ENCODE measurements around the gene OR10S1. TPM values are rescaled to one million over a fixed set of nuclear protein-coding genes. Genes with fewer than 3 reads are reported as not detected.
"Not testable (repeated sequence)": the region's sequence is repeated elsewhere in the genome, so short reads cannot be mapped to it uniquely, and the experiment has no call there.

The OR10S1 gene
- not detected in 2 replicates for polyA plus RNA-seq (2011; rRNA removed)
- polyA minus RNA-seq (2011; rRNA and poly(A)+ RNA removed), result not detected in 2 replicates

DNA sequence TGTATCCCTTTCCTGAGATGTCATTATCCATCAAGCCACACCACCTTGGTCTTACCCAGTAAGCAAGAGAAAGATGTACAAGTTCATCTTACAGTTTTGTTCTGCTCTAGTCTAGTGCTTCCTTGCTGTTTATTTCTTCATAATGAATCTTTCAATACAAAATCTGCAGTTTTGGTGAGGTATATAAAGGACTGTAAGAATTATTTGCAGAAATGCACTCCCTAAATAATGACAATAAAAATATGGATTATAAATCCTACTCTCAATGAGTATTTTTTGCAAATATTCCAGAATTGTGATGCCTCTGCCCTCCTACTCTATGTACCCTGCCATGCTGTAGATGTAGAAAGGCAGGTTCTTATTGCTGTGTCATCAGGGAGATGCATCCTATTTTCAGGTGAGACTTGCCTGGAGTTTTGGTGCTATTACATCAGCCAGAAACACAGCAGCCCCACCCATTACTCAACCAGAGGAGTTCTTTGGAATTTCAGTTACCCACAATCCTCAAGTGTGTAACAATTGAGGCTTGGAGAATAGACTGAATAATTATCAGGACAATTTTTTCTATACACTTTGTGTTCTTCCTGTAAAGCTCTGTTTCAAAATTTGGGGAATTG is at the start of gene OR10S1:
TSS of gene OR10S1 (minus strand) at position 51 of the 617 bp plus-strand sequence. CDS start 117 bp downstream, outside the sequence.
- ChIA-PET POLR2A (no interaction called here), CTCF (no interaction called here)
- H3K27me3 ChIP-seq (ENCODE audit: control insufficient read depth, insufficient read depth, low read length), result no peaks in the 10 kb centered on the region
- no peak within 1 kb of the TSS for H3K4me3 ChIP-seq (ENCODE audit: low read depth, low read length)
- TF ChIP-seq, protein P1, sequence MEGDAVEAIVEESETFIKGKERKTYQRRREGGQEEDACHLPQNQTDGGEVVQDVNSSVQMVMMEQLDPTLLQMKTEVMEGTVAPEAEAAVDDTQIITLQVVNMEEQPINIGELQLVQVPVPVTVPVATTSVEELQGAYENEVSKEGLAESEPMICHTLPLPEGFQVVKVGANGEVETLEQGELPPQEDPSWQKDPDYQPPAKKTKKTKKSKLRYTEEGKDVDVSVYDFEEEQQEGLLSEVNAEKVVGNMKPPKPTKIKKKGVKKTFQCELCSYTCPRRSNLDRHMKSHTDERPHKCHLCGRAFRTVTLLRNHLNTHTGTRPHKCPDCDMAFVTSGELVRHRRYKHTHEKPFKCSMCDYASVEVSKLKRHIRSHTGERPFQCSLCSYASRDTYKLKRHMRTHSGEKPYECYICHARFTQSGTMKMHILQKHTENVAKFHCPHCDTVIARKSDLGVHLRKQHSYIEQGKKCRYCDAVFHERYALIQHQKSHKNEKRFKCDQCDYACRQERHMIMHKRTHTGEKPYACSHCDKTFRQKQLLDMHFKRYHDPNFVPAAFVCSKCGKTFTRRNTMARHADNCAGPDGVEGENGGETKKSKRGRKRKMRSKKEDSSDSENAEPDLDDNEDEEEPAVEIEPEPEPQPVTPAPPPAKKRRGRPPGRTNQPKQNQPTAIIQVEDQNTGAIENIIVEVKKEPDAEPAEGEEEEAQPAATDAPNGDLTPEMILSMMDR (IDR thresholded peaks at IDR 0.05; ENCODE audit: low read depth, low read length), result no peak
- DNase-seq (ENCODE audit: low read depth, low spot score), result no peak
- peaks cover 8% of the 10 kb centered on the region; the same call in 1 of the 2 replicates for H3K9me3 ChIP-seq (ENCODE audit: control insufficient read depth, insufficient read depth, low read length)
- H3K27ac ChIP-seq (ENCODE audit: low read depth, low read length), result no peak within 1 kb of the TSS

DNA sequence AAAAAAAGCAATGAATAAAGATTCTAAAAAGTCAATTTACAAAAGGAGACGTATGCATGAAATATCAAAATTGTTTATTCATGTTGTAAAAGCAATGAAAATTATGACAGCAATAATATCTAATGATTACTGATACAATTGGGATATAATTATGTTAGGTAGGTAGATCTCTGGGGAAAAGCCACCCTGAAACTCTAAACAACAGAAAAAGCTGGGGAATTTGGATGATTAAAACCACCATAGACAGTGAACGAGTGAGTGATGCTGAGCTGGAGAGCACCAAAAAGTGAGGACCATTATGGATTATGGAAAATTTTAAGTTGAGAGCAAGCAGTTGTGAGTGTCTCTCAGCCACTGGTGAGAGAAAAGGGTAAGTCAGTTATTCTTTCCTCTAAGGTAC is 48.9 kb upstream of the OR10S1 start, which contains the start of gene OR10G8:
TSS of gene OR10G8 (plus strand) at position 301 of the 400 bp plus-strand sequence. CDS start 2,825 bp downstream, outside the sequence.
- H3K9me3 ChIP-seq (ENCODE audit: control insufficient read depth, insufficient read depth, low read length), result no peaks in the 10 kb centered on the region
- TF ChIP-seq, protein P1 (IDR thresholded peaks at IDR 0.05; ENCODE audit: low read depth, low read length), result no peak
- no peak within 1 kb of the TSS for H3K4me3 ChIP-seq (ENCODE audit: low read depth, low read length)
- DNase-seq (ENCODE audit: low read depth, low spot score), result no peak
- ChIA-PET CTCF (no interaction called here), POLR2A (no interaction called here)
- no peaks in the 10 kb centered on the region for H3K27me3 ChIP-seq (ENCODE audit: control insufficient read depth, insufficient read depth, low read length)
- H3K27ac ChIP-seq (ENCODE audit: low read depth, low read length), result no peak within 1 kb of the TSS

GRCh38 chr11:124015837-124016236 is 38.3 kb upstream of the OR10S1 start:
- H3K27ac ChIP-seq (ENCODE audit: low read depth, low read length); CTCF ChIA-PET; DNase-seq (ENCODE audit: low read depth, low spot score); H3K4me3 ChIP-seq (ENCODE audit: low read depth, low read length); H3K9me3 ChIP-seq (ENCODE audit: control insufficient read depth, insufficient read depth, low read length); H3K27me3 ChIP-seq (ENCODE audit: control insufficient read depth, insufficient read depth, low read length); POLR2A ChIA-PET: not testable (repeated sequence)

DNA sequence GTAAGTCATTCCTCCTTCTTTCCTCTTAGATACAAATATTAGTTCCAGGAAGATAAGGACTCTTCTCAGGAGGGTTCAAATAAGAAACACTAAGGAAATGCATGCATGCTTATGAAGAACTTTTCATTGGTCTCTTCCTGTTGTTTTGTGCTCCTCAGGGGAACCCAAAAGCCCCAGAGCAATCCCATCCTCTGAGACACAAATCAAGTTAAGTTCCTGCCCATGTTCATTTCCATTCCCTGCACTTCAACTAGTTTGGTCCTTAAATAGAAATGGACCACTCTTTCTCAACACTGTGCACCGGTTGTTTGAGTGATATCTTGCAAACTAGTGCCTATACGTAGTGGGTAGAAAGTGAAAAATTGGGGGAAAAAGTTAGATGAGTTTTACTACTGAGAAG is 35.1 kb upstream of the OR10S1 start, which contains the start of gene OR10G4:
TSS of gene OR10G4 (plus strand) at position 301 of the 400 bp plus-strand sequence. CDS start 2,578 bp downstream, outside the sequence.
- DNase-seq (ENCODE audit: low read depth, low spot score), result no peak
- CTCF ChIA-PET, result no interaction called here
- Histone ChIP-seq H3K9me3 (ENCODE audit: control insufficient read depth, insufficient read depth, low read length) (no peaks in the 10 kb centered on the region), H3K27ac (ENCODE audit: low read depth, low read length) (no peak within 1 kb of the TSS), H3K27me3 (ENCODE audit: control insufficient read depth, insufficient read depth, low read length) (no peaks in the 10 kb centered on the region), H3K4me3 (ENCODE audit: low read depth, low read length) (no peak within 1 kb of the TSS)
- POLR2A ChIA-PET, result no interaction called here
- TF ChIP-seq, protein P1 (IDR thresholded peaks at IDR 0.05; ENCODE audit: low read depth, low read length), result no peak

DNA sequence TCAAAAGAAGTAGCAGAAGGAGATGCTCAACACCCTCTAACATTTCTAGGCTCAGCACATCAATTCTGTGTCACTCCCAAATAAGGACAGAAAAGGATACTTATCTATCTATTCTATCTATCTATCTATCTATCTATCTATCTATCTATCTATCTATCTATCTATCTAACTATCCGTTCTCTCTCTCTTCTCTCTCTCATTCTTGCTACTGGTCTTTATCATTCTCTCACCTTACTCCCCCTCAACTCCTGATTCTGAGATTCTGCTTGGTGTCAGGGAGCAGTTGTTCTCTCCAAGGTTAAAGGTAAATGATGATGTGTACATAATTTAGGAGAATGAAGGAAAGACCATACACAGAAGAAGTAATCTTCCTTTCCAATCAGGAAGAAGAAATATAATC is 17.5 kb upstream of the OR10S1 start, which contains the start of gene OR10G6:
TSS of gene OR10G6 (minus strand) at position 43 of the 400 bp plus-strand sequence. CDS start at position 43, 0 bp downstream.
- no peak for DNase-seq (ENCODE audit: low read depth, low spot score)
- TF ChIP-seq, protein P1 (IDR thresholded peaks at IDR 0.05; ENCODE audit: low read depth, low read length), result no peak
- POLR2A ChIA-PET, result no interaction called here

More for the DNA sequence above, 17.5 kb upstream of the OR10S1 start, which contains the start of gene OR10G6:
- Histone ChIP-seq H3K27ac (ENCODE audit: low read depth, low read length) (no peak within 1 kb of the TSS), H3K27me3 (ENCODE audit: control insufficient read depth, insufficient read depth, low read length) (no peaks in the 10 kb centered on the region), H3K4me3 (ENCODE audit: low read depth, low read length) (no peak within 1 kb of the TSS), H3K9me3 (ENCODE audit: control insufficient read depth, insufficient read depth, low read length) (no peaks in the 10 kb centered on the region)
- CTCF ChIA-PET, result no interaction called here
